Hepatocyte (in vitro differentiated cells): ENCODE measurements around the gene FAM221B. TPM values are rescaled to one million over a fixed set of nuclear protein-coding genes. Genes with fewer than 3 reads are reported as not detected.
A peak's percentile ranks its signal among the peaks of the same experiment; 100 is the strongest.

Experiments
- DNase-seq: peaks from one replicate; pipeline ENCODE4 v3.0.0-alpha.2; 2016; ENCODE audit warnings: low spot score
- H2AFZ ChIP-seq: fragments of 200-600 bp; sonication (generic); 2 replicates; pipeline ENCODE4 v1.6.0; 2016; ENCODE audit warnings: antibody characterized with exemption, mild to moderate bottlenecking
- H3K27ac ChIP-seq: fragments of 200-600 bp; sonication (generic); 2 replicates; pipeline ENCODE4 v1.5.1; 2016; ENCODE audit warnings: mild to moderate bottlenecking
- H3K27me3 ChIP-seq: fragments of 200-600 bp; sonication (generic); 2 replicates; pipeline ENCODE4 v1.6.1; 2016
- H3K36me3 ChIP-seq: fragments of 200-600 bp; sonication (generic); replicated peaks from 2 replicates; pipeline ENCODE4 v1.5.1; 2016; ENCODE audit warnings: low read depth; ENCODE audit not compliant: insufficient read depth
- H3K4me1 ChIP-seq: fragments of 200-600 bp; sonication (generic); 2 replicates; pipeline ENCODE4 v1.5.1; 2016; ENCODE audit warnings: mild to moderate bottlenecking, moderate library complexity; ENCODE audit not compliant: insufficient read depth
- H3K4me2 ChIP-seq: fragments of 200-600 bp; sonication (generic); 2 replicates; pipeline ENCODE4 v1.6.0; 2016
- H3K4me3 ChIP-seq: fragments of 200-600 bp; sonication (generic); 2 replicates; pipeline ENCODE4 v1.5.1; 2016; ENCODE audit warnings: mild to moderate bottlenecking
- H3K79me2 ChIP-seq: fragments of 200-600 bp; sonication (generic); 2 replicates; pipeline ENCODE4 v1.6.0; 2017; ENCODE audit warnings: mild to moderate bottlenecking
- H3K9me2 ChIP-seq: fragments of 200-600 bp; sonication (generic); replicated peaks from 2 replicates; pipeline ENCODE4 v1.6.0; 2017; ENCODE audit warnings: mild to moderate bottlenecking; ENCODE audit not compliant: insufficient read depth
- H3K9me3 ChIP-seq: fragments of 200-600 bp; sonication (generic); 2 replicates; pipeline ENCODE4 v1.5.1; 2016; ENCODE audit warnings: low read depth, mild to moderate bottlenecking
- H4K20me1 ChIP-seq: fragments of 200-600 bp; sonication (generic); 2 replicates; pipeline ENCODE4 v1.6.0; 2016; ENCODE audit warnings: mild to moderate bottlenecking; ENCODE audit not compliant: insufficient read depth, poor library complexity, severe bottlenecking
- EZH2 ChIP-seq: fragments of 200-600 bp; sonication (generic); IDR thresholded peaks from 2 replicates; pipeline ENCODE4 v1.6.1; 2016; ENCODE audit warnings: antibody characterized with exemption, mild to moderate bottlenecking, borderline replicate concordance
- EZH2phosphoT487 ChIP-seq: fragments of 200-600 bp; sonication (generic); IDR thresholded peaks from one replicate; pipeline ENCODE4 v1.6.1; 2018; ENCODE audit warnings: antibody characterized with exemption, mild to moderate bottlenecking, low read depth, moderate library complexity; ENCODE audit not compliant: unreplicated experiment, severe bottlenecking
- WGBS: methylation state at CpG from one replicate; pipeline ENCODE4 v1.1.6; 2016; ENCODE audit warnings: low lambda C conversion rate; ENCODE audit errors: missing lambda C conversion rate; 5-methylcytosine and 5-hydroxymethylcytosine counted together
- polyA plus RNA-seq: library from polyadenylated mRNA; unstranded; fragments of >200 nt; fragmentation: Nextera tagmentation; extraction: Ambion mirVana; gene quantifications from 2 replicates; pipeline ENCODE4 v1.2.1, GENCODE V29; 2016
- total RNA-seq: library from RNA; depleted of rRNA; stranded (reverse); fragments of >200 nt; gene quantifications from 2 replicates; pipeline ENCODE4 v1.2.3, GENCODE V29; 2014
- TF ChIP-seq, protein P1 (sequence below): fragments of 200-600 bp; sonication (generic); IDR thresholded peaks from 2 replicates; pipeline ENCODE4 v1.5.1; 2016; ENCODE audit warnings: antibody characterized with exemption, mild to moderate bottlenecking; ENCODE audit not compliant: poor library complexity

FAM221B gene
- total and polyA plus RNA-seq, 2 experiments from 2014 or later = not detected

DNA sequence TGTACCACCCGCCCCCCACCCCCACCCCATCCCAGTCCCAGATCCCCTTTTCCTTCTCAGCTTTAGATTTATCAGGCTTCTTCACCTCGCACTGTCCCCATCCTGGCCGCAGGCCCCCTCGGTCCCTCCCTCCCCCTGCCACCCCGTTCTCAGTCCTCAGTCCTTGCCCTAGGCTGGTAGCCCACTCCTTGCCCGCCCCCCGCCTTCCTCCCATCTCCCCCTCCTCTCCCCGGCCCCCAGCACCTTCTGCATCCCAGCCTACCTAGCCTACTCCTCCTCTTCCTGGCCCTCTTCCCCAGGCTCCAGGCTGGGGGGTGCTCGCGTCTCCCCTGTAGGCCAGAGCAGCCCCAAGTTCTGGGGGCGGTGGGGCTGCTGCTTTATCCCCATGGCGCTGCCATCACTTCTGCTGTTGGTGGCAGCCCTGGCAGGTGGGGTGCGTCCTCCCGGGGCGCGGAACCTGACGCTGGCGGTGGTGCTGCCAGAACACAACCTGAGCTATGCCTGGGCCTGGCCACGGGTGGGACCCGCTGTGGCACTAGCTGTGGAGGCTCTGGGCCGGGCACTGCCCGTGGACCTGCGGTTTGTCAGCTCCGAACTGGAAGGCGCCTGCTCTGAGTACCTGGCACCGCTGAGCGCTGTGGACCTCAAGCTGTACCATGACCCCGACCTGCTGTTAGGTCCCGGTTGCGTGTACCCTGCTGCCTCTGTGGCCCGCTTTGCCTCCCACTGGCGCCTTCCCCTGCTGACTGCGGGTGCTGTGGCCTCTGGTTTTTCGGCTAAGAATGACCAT is 36.3 kb downstream of the FAM221B start:
- no peak overlapping the region for H3K27ac ChIP-seq
- H3K4me1 ChIP-seq = peaks cover 15% of the 10 kb centered on the region
- no peak for TF ChIP-seq EZH2
- TF ChIP-seq EZH2phosphoT487 = no peak
- TF ChIP-seq, protein P1, sequence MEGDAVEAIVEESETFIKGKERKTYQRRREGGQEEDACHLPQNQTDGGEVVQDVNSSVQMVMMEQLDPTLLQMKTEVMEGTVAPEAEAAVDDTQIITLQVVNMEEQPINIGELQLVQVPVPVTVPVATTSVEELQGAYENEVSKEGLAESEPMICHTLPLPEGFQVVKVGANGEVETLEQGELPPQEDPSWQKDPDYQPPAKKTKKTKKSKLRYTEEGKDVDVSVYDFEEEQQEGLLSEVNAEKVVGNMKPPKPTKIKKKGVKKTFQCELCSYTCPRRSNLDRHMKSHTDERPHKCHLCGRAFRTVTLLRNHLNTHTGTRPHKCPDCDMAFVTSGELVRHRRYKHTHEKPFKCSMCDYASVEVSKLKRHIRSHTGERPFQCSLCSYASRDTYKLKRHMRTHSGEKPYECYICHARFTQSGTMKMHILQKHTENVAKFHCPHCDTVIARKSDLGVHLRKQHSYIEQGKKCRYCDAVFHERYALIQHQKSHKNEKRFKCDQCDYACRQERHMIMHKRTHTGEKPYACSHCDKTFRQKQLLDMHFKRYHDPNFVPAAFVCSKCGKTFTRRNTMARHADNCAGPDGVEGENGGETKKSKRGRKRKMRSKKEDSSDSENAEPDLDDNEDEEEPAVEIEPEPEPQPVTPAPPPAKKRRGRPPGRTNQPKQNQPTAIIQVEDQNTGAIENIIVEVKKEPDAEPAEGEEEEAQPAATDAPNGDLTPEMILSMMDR = no peak
- H3K4me2 ChIP-seq = peak overlapping the region; percentile 91
- DNase-seq = no peak
- WGBS = 94% methylated on average over 27 of the region's 34 CpGs
- H4K20me1 ChIP-seq = no peaks in the 10 kb centered on the region
- H2AFZ ChIP-seq = no peak overlapping the region
- no peaks in the 10 kb centered on the region for H3K9me3 ChIP-seq
- H3K79me2 ChIP-seq = no peaks in the 10 kb centered on the region
- H3K36me3 ChIP-seq = no peaks in the 10 kb centered on the region
- no peaks in the 10 kb centered on the region for H3K9me2 ChIP-seq
- no peaks in the 10 kb centered on the region for H3K27me3 ChIP-seq
- H3K4me3 ChIP-seq = peak overlapping the region; percentile 20

DNA sequence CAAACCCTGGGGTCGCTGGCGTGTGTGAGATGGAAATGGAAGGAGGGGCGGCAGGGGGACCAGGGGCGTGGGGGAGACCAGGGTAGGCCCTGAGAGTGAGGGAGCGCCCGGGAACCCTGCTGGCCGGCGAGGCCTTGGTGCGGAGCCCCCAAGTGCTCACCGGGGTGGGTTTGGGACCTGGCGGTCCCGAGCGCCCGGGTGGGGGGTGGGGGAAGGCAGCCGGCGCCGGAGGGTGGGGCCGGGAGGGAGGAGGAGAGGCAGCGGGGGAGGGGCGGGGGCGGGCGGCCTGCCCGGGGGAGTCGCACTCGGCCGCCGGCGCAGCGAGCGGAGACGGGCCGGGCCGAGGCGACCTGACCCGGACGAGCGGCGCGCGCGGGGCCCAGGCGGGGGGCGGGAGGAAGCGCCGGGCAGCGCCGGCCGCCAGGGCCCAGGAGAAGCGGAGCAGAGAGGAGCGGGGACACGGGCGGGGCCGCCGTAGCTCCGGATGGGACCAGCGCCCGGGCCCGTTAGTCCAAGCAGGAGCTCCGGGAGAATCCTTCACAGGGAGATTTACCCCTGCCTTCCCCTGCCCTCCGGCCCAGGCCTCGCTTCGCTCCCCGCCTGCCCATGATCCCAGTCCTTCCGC is 37.1 kb downstream of the FAM221B start, which contains the start of gene NPR2:
TSS of gene NPR2 (plus strand) at position 295 of the 625 bp plus-strand sequence. CDS start 818 bp downstream, outside the sequence.
- Histone ChIP-seq H3K4me2 (peak within 1 kb of the TSS; percentile 91), H3K27me3 (no peaks in the 10 kb centered on the region), H3K79me2 (no peaks in the 10 kb centered on the region), H4K20me1 (no peaks in the 10 kb centered on the region), H2AFZ (peak within 1 kb of the TSS; percentile 66), H3K4me1 (peaks cover 15% of the 10 kb centered on the region), H3K4me3 (peak within 1 kb of the TSS; percentile 20), H3K9me3 (no peaks in the 10 kb centered on the region), H3K36me3 (no peaks in the 10 kb centered on the region), H3K9me2 (no peaks in the 10 kb centered on the region), H3K27ac (peak within 1 kb of the TSS; percentile 70)
- DNase-seq = peak; percentile 71
- 33% methylated on average over 2 of the region's 64 CpGs for WGBS
- TF ChIP-seq, protein P1 = no peak
- no peak for TF ChIP-seq EZH2
- TF ChIP-seq EZH2phosphoT487 = no peak

DNA sequence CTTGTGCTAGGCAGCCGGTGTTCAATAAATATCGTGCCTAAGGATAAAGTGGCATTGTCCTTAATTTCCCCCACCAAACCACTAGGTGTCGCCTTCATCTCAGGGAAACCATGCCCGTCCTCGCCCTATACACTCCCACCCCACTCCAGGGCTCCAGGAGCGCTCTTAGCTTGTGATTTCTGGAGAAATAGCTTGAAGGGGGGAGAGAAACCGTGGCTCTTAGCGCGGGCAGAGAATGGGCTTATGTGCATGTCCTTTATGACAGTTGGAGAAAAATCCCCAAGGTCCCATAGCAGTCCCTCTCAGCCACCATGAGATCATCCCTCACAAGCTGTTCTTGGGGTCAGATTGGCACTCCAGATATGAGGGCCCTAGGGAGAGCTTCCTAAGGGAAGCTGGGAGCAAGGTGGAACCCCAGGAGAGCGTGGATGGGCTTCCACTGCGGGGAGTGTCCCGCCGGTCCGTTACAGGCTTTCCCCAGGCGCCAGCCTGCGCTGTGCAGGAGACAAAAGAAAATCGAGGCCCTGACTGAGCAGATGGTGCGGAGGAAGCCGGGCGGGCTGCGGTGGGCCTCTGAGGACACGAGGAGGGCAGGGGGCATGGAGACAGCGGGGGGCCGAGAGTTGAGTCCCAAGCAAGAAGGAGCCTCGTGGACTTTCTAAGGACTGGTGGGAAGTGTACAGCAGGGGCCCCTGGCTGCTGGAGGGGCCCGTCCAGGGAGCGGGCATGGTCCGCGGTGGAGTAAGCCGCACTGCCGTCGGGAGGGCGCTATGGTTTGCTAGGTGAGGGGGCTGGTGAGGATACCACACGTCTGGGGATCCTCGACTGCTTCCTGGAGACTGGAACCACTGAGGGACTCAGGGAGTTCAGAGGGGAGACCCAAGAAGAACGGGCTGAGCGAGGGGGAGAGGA is 37.9 kb downstream of the FAM221B start:
- H3K4me2 ChIP-seq = peak overlapping the region; percentile 91

More for the DNA sequence above, 37.9 kb downstream of the FAM221B start:
- peak; percentile 90 for DNase-seq
- Histone ChIP-seq H3K27me3 (no peaks in the 10 kb centered on the region), H3K79me2 (no peaks in the 10 kb centered on the region), H4K20me1 (no peaks in the 10 kb centered on the region), H3K4me3 (no peak overlapping the region), H3K9me2 (no peaks in the 10 kb centered on the region), H3K27ac (peak overlapping the region; percentile 70), H3K9me3 (no peaks in the 10 kb centered on the region), H3K36me3 (no peaks in the 10 kb centered on the region), H3K4me1 (peaks cover 15% of the 10 kb centered on the region), H2AFZ (peak overlapping the region; percentile 66)
- no peak for TF ChIP-seq EZH2phosphoT487
- no peak for TF ChIP-seq EZH2
- TF ChIP-seq, protein P1 = peak; percentile 89
- 48% methylated on average over 34 of the region's 37 CpGs for WGBS
